A549 (cell line): ENCODE results near the gene BCAS3. TPM values are rescaled to one million over a fixed set of nuclear protein-coding genes. Genes with fewer than 3 reads are reported as not detected.

Source experiments
- ATAC-seq, 2 experiments: fragments of 200-7000 bp in 1 of 2; fragments of >200 bp in 1 of 2; cut with Nextera tagmentation in 1 of 2; cut with Tn5 transposase in 1 of 2; 3 replicates each; pipeline versions ENCODE4 v1.8.0 to v1.9.1; 2018 to 2020; ENCODE audit warnings: mild to moderate bottlenecking in 1 of 2, moderate library complexity in 1 of 2
- CTCF ChIA-PET: fragments of 300-600 bp; sonication (Branson Sonifier 250); formaldehyde crosslinking; extraction: SDS; loops from one replicate; lab custom pipeline; 2021; ENCODE audit warnings: antibody characterized with exemption, inconsistent platforms; lab: Yijun Ruan, JAX
- POLR2A ChIA-PET: fragments of 350-600 bp; formaldehyde crosslinking; extraction: SDS; loops from one replicate; lab custom pipeline; 2021; ENCODE audit warnings: antibody characterized with exemption, inconsistent platforms; lab: Yijun Ruan, JAX
- DNase-seq, 2 experiments: peaks; one replicate each; pipeline versions ENCODE4 v3.0.0 to v3.0.0-alpha.2; 2011 to 2016; ENCODE audit warnings: low read depth in 1 of 2, low spot score in 1 of 2
- FAIRE-seq: peaks from 2 replicates; lab custom pipeline; 2011; peaks lifted over from hg19 to GRCh38; lab: Jason Lieb, UNC
- H3K27ac ChIP-seq, 2 experiments: fragments of >200 bp; sonication (Bioruptor Twin); formaldehyde crosslinking; 3 replicates each; pipeline ENCODE4 v1.5.1; 2016 to 2017
- H3K4me1 ChIP-seq: fragments of >200 bp; sonication (Bioruptor Twin); formaldehyde crosslinking; 3 replicates; pipeline ENCODE4 v1.6.1; 2016
- H3K4me2 ChIP-seq: fragments of >200 bp; sonication (Bioruptor Twin); formaldehyde crosslinking; 3 replicates; pipeline ENCODE4 v1.6.1; 2016
- H3K4me3 ChIP-seq: fragments of >200 bp; sonication (Bioruptor Twin); formaldehyde crosslinking; 3 replicates; pipeline ENCODE4 v1.5.1; 2016
- H3K9me3 ChIP-seq: fragments of >200 bp; sonication (Bioruptor Twin); formaldehyde crosslinking; 3 replicates; pipeline ENCODE4 v1.6.1; 2016
- CBX2 ChIP-seq: fragments of 200-600 bp; sonication (generic); IDR thresholded peaks from 2 replicates; pipeline ENCODE4 v1.6.1; 2016; ENCODE audit warnings: low read depth, mild to moderate bottlenecking, borderline replicate concordance
- CBX8 ChIP-seq: fragments of 200-600 bp; sonication (generic); IDR thresholded peaks from 2 replicates; pipeline ENCODE4 v1.6.1; 2016
- CEBPB ChIP-seq, 2 experiments: fragments of >200 bp in 1 of 2; sonication (Bioruptor Twin) in 1 of 2; formaldehyde crosslinking in 1 of 2; IDR thresholded peaks; 2 replicates each; pipeline ENCODE4 v1.6.1; 2012 to 2016
- CHD2 ChIP-seq: fragments of 150-350 bp; IDR thresholded peaks from 2 replicates; pipeline ENCODE4 v1.6.1; 2014; ENCODE audit warnings: low read length; ENCODE audit not compliant: partially characterized antibody
- CHD4 ChIP-seq: fragments of 200-600 bp; sonication (generic); IDR thresholded peaks from 2 replicates; pipeline ENCODE4 v1.6.1; 2016; ENCODE audit warnings: antibody characterized with exemption, mild to moderate bottlenecking, borderline replicate concordance
- EHF ChIP-seq: fragments of 250-450 bp; sonication (Bioruptor Pico); IDR thresholded peaks from 2 replicates; pipeline ENCODE4 v1.5.0; 2020; ENCODE audit warnings: mild to moderate bottlenecking
- FOSL2 ChIP-seq, 2 experiments: fragments of 450-650 bp in 1 of 2; fragments of >200 bp in 1 of 2; sonication (Bioruptor Twin) in 1 of 2; formaldehyde crosslinking; IDR thresholded peaks; 2 replicates each; pipeline versions ENCODE4 v1.5.0 to v1.6.1; 2016 to 2020; ENCODE audit warnings: mild to moderate bottlenecking in 1 of 2, moderate library complexity in 1 of 2
- GATA3 ChIP-seq: IDR thresholded peaks from 2 replicates; pipeline ENCODE4 v1.6.1; 2012; ENCODE audit warnings: borderline replicate concordance
- HEYL ChIP-seq: fragments of 250-450 bp; sonication (Bioruptor Pico); IDR thresholded peaks from 2 replicates; pipeline ENCODE4 v1.8.0; 2021; ENCODE audit warnings: mild to moderate bottlenecking, moderate library complexity
- JUN ChIP-seq, 2 experiments: fragments of >200 bp; sonication (Bioruptor Twin); formaldehyde crosslinking; IDR thresholded peaks; 2 replicates in 1 of 2; 3 replicates in 1 of 2; pipeline ENCODE4 v1.6.1; 2016 to 2017
- MAFK ChIP-seq: fragments of 450-650 bp; IDR thresholded peaks from 2 replicates; pipeline ENCODE4 v1.6.1; 2014; ENCODE audit not compliant: partially characterized antibody
- MYC ChIP-seq: IDR thresholded peaks from 2 replicates; pipeline ENCODE4 v1.6.1; 2012; ENCODE audit warnings: mild to moderate bottlenecking, inconsistent platforms, low read length, improper control_type of control experiment, borderline replicate concordance
- NFE2L2 ChIP-seq: fragments of 150-350 bp; conservative IDR thresholded peaks from 2 replicates; pipeline ENCODE4 v1.6.1; 2014; ENCODE audit warnings: low read length
- NR3C1 ChIP-seq: fragments of >200 bp; sonication (Bioruptor Twin); formaldehyde crosslinking; IDR thresholded peaks from 3 replicates; pipeline ENCODE4 v1.6.1; 2017
- RAD21 ChIP-seq, 2 experiments: fragments of >200 bp in 1 of 2; sonication (Bioruptor Twin) in 1 of 2; formaldehyde crosslinking in 1 of 2; IDR thresholded peaks in 1 of 2; conservative IDR thresholded peaks in 1 of 2; 2 replicates in 1 of 2; 3 replicates in 1 of 2; pipeline ENCODE4 v1.6.1; 2012 to 2018; ENCODE audit warnings: inconsistent platforms in 1 of 2
- RARB ChIP-seq: fragments of 250-450 bp; sonication (Bioruptor Pico); IDR thresholded peaks from 2 replicates; pipeline ENCODE4 v1.8.0; 2021; ENCODE audit warnings: mild to moderate bottlenecking, moderate library complexity
- RFX5 ChIP-seq: fragments of 450-650 bp; IDR thresholded peaks from 2 replicates; pipeline ENCODE4 v1.7.1; 2014; ENCODE audit warnings: antibody characterized with exemption, mild to moderate bottlenecking, moderate library complexity
- RNF2 ChIP-seq: fragments of 200-600 bp; sonication (generic); IDR thresholded peaks from 2 replicates; pipeline ENCODE4 v1.6.1; 2016; ENCODE audit warnings: low read depth, mild to moderate bottlenecking, antibody characterized with exemption, moderate library complexity, borderline replicate concordance
- SREBF2 ChIP-seq: fragments of 450-650 bp; IDR thresholded peaks from 2 replicates; pipeline ENCODE4 v1.6.1; 2014; ENCODE audit warnings: mild to moderate bottlenecking, moderate library complexity
- TP53 ChIP-seq: fragments of 250-450 bp; sonication (Bioruptor Pico); IDR thresholded peaks from 2 replicates; pipeline ENCODE4 v1.5.0; 2021; ENCODE audit warnings: mild to moderate bottlenecking, moderate library complexity
- ZSCAN20 ChIP-seq: fragments of 250-450 bp; sonication (Bioruptor Pico); IDR thresholded peaks from 2 replicates; pipeline ENCODE4 v1.8.0; 2022; ENCODE audit warnings: mild to moderate bottlenecking, moderate library complexity
- whole genome bisulfite sequencing: methylation state at CpG from one replicate; pipeline ENCODE4 v1.1.6; 2017; ENCODE audit errors: missing lambda C conversion rate; 5-methylcytosine and 5-hydroxymethylcytosine counted together
- polyA plus RNA-seq, 4 experiments: library from polyadenylated mRNA; depleted of rRNA in 3 of 4; stranded (reverse); fragments of >200 nt; fragmentation: RNase III in 1 of 4; extraction: RNeasy Plus Mini Kit Qiagen cat#74134 plus additional on column Dnase treatment in 1 of 4; gene quantifications; 2 replicates in 3 of 4; 3 replicates in 1 of 4; pipeline ENCODE4 v1.2.3, GENCODE V29; 2011 to 2017
- TF ChIP-seq, protein P1 (sequence below): IDR thresholded peaks from 2 replicates; pipeline ENCODE4 v1.6.1; 2012
- TF ChIP-seq, protein P2 (sequence below): fragments of 150-350 bp; IDR thresholded peaks from 2 replicates; pipeline ENCODE4 v1.6.1; 2014; ENCODE audit warnings: low read depth, mild to moderate bottlenecking, low read length
- TF ChIP-seq, protein P3 (sequence below): fragments of 250-450 bp; sonication (Bioruptor Pico); IDR thresholded peaks from 2 replicates; pipeline ENCODE4 v1.5.0; 2020; ENCODE audit warnings: low read depth, mild to moderate bottlenecking, moderate library complexity
- TF ChIP-seq, protein P4 (sequence below): fragments of >200 bp; sonication (Bioruptor Twin); formaldehyde crosslinking; IDR thresholded peaks from 2 replicates; pipeline ENCODE4 v1.6.1; 2016
- TF ChIP-seq, protein P5 (sequence below): IDR thresholded peaks from 2 replicates; pipeline ENCODE4 v1.6.1; 2012

BCAS3 gene
- polyA plus RNA-seq, 2 of the 4 experiments (the other 2 are of a cell fraction), result 14.7 to 43.4 TPM

DNA sequence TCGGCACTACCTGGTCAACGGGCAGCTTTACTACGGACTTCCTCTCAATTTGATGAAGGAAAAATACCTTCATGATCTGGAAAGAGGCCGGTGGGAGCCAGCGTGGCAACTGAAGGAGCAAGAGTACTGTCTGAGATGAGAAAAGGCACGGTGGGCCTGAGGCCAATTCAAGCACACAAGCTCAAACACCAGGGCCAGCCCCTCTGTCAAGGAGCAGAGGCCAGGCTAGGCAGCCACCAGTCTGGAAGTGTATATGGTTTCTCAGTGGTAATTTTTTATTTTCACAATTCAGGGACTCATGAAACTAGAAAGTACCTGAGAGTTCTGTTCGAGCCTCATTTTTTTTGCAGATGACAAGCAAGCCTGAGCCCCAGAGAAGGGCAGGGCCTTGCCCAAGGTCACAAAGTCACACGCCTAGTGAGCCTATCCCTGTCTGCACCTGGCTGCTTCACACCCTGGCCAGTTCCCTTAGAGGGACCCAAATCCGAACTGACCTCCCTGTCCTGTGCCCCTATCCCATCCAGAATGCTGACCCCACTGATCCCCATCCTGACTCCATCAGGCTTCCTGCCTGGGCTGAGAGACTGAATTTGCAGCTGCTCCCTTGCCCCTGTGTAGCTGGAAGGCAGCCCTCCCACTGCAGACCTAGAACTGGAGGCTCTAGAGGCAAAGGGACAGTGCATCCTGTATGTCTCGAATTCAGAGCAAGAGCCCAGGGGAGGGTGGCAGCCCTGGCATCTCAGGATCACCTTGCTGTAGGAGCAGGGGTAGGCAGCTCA lies 717.2 kb downstream of the BCAS3 start:
- ATAC-seq (no peak), DNase-seq (no peak), FAIRE-seq (no peak)
- H3K4me2 ChIP-seq, result no peak overlapping the region
- 88% methylated on average over 10 of the region's 10 CpGs for WGBS
- H3K9me3 ChIP-seq, result no peaks in the 10 kb centered on the region
- H3K27ac ChIP-seq, result no peak overlapping the region
- peaks cover 11% of the 10 kb centered on the region; the same call in 2 of the 3 replicates for H3K4me1 ChIP-seq
- ChIA-PET CTCF (interaction anchor here (0.5 to 3.0 kb wide), 11 partner anchors 12 to 400 kb away, joined by 3 to 21 read pairs (median 4); no protein-coding TSS in a partner anchor), POLR2A (no interaction called here)
- H3K4me3 ChIP-seq, result no peak overlapping the region
- TF ChIP-seq, protein P1, sequence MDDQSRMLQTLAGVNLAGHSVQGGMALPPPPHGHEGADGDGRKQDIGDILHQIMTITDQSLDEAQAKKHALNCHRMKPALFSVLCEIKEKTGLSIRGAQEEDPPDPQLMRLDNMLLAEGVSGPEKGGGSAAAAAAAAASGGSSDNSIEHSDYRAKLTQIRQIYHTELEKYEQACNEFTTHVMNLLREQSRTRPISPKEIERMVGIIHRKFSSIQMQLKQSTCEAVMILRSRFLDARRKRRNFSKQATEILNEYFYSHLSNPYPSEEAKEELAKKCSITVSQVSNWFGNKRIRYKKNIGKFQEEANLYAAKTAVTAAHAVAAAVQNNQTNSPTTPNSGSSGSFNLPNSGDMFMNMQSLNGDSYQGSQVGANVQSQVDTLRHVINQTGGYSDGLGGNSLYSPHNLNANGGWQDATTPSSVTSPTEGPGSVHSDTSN, result no peak
- TF ChIP-seq, protein P2, sequence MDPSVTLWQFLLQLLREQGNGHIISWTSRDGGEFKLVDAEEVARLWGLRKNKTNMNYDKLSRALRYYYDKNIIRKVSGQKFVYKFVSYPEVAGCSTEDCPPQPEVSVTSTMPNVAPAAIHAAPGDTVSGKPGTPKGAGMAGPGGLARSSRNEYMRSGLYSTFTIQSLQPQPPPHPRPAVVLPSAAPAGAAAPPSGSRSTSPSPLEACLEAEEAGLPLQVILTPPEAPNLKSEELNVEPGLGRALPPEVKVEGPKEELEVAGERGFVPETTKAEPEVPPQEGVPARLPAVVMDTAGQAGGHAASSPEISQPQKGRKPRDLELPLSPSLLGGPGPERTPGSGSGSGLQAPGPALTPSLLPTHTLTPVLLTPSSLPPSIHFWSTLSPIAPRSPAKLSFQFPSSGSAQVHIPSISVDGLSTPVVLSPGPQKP, result no peak
- TF ChIP-seq GATA3 (no peak), CHD4 (no peak), MAFK (no peak), NFE2L2 (no peak), RARB (CRISPR knock-in tag) (no peak), HEYL (CRISPR knock-in tag) (no peak), MYC (no peak), EHF (CRISPR knock-in tag) (no peak), CBX8 (no peak), RFX5 (no peak), NR3C1 (no peak)
- TF ChIP-seq, protein P3, sequence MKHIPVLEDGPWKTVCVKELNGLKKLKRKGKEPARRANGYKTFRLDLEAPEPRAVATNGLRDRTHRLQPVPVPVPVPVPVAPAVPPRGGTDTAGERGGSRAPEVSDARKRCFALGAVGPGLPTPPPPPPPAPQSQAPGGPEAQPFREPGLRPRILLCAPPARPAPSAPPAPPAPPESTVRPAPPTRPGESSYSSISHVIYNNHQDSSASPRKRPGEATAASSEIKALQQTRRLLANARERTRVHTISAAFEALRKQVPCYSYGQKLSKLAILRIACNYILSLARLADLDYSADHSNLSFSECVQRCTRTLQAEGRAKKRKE, result no peak
- TF ChIP-seq, protein P4, sequence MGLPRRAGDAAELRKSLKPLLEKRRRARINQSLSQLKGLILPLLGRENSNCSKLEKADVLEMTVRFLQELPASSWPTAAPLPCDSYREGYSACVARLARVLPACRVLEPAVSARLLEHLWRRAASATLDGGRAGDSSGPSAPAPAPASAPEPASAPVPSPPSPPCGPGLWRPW, result no peak
- TF ChIP-seq, protein P5, sequence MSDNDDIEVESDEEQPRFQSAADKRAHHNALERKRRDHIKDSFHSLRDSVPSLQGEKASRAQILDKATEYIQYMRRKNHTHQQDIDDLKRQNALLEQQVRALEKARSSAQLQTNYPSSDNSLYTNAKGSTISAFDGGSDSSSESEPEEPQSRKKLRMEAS, result no peak

DNA sequence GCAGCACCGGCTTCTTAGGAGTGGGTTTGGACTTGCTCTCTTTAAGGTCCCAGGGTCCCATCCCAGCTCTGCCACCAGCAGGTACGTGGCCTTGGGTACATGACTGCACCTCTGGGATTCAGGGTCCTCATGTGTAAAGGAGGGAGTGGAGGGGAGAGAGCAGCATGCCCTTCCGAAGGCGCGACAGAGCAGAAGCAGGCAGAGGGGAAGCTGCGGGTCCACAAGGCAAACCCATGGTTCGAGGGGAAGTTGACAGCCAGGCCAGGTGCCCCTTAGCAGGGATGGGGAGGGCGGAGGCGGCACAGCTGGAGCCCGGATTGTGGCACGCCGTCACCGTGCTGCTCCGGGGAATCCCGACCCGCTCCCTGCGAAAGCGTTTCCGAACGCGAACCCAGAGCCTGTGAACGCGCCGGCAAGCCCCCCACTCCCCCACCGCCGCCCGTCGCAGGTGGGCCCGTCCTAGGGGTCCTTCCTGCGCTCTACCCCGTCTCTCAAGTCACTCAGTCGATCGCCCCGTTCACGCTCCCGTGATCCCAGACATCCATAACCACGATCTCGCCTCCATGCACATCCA lies 717.8 kb downstream of the BCAS3 start:
- WGBS, result 94% methylated on average over 38 of the region's 38 CpGs
- Histone ChIP-seq H3K27ac (no peak overlapping the region), H3K4me2 (no peak overlapping the region), H3K4me3 (no peak overlapping the region), H3K4me1 (peaks cover 11% of the 10 kb centered on the region; the same call in 2 of the 3 replicates), H3K9me3 (no peaks in the 10 kb centered on the region)
- TF ChIP-seq CEBPB (IDR thresholded peaks at IDR 0.05) (no peak), JUN (IDR thresholded peaks at IDR 0.05) (no peak), RARB (CRISPR knock-in tag) (no peak), ZSCAN20 (CRISPR knock-in tag) (no peak), CHD2 (no peak), RAD21 (conservative IDR thresholded peaks at IDR 0.05 in 1 of 2, IDR thresholded peaks at IDR 0.05 in 1 of 2) (no peak), TP53 (CRISPR knock-in tag) (no peak), SREBF2 (no peak), RNF2 (no peak), CBX2 (no peak), FOSL2 (IDR thresholded peaks at IDR 0.05) (no peak), FOSL2 (CRISPR knock-in tag; IDR thresholded peaks at IDR 0.05) (no peak), CHD4 (no peak)
- TF ChIP-seq, protein P1, result no peak
- TF ChIP-seq, protein P5, result no peak
- no peak for FAIRE-seq
- ChIA-PET CTCF (interaction anchor here (0.9 to 3.0 kb wide), 6 partner anchors 13 to 395 kb away, joined by 3 to 21 read pairs (median 9); no protein-coding TSS in a partner anchor), POLR2A (no interaction called here)
- DNase-seq, result no peak
- no peak for ATAC-seq
